ENCODE measurements around the gene ANAPC4. TPM values are rescaled to one million over a fixed set of nuclear protein-coding genes. Genes with fewer than 3 reads are reported as not detected.

ANAPC4 gene
- total and polyA plus RNA-seq, 2 of the 8 experiments (the other 6 are each of a cell fraction or from before 2014, with no cell fraction given) = 8.7 to 31.6 TPM

- ChIA-PET POLR2A (ENCODE audit: partially characterized antibody) (no interaction called here), CTCF (ENCODE audit: partially characterized antibody) (interaction anchor here (0.7 to 1.5 kb wide), 5 partner anchors 12 to 34 kb away, joined by 3 read pairs; partner anchors contain the start of gene ZCCHC4)
- 94% methylated on average over 3 of the region's 3 CpGs; no CpG with 5 or more reads in 1 of the 2 experiments for WGBS, 2 experiments (ENCODE audit: extremely low coverage in 1 of 2, insufficient coverage in 1 of 2, insufficient read length in 1 of 2, insufficient replicate concordance in 2 of 2, low coverage in 1 of 2, low lambda C conversion rate in 2 of 2, missing lambda C conversion rate in 1 of 2)
- H3K4ac ChIP-seq (replicated peaks; ENCODE audit: insufficient read length, low read depth, low read length) = no peak overlapping the region
- H3K36me3 ChIP-seq (ENCODE audit: control insufficient read depth in 2 of 4, insufficient read depth in 4 of 4, low read length in 3 of 4) = no peaks in the 10 kb centered on the region
- no peaks in the 10 kb centered on the region for H3K23me2 ChIP-seq (ENCODE audit: low read depth, low read length)
- H2BK120ac ChIP-seq (replicated peaks; ENCODE audit: low read depth, low read length) = no peak overlapping the region
- no peaks in the 10 kb centered on the region for H3K4me1 ChIP-seq (replicated peaks in 1 of 4; ENCODE audit: control insufficient read depth in 3 of 4, insufficient read depth in 4 of 4, low read length in 3 of 4)
- H3K56ac ChIP-seq (replicated peaks; ENCODE audit: insufficient read length, low read depth, low read length) = no peak overlapping the region
- H3K23ac ChIP-seq (ENCODE audit: insufficient read length) = no peak overlapping the region
- no peak overlapping the region for H2BK20ac ChIP-seq (ENCODE audit: low read length)
- no peaks in the 10 kb centered on the region for H3K27me3 ChIP-seq (replicated peaks in 1 of 4; ENCODE audit: control insufficient read depth in 3 of 4, extremely low read depth in 1 of 4, insufficient read depth in 3 of 4, low read length in 3 of 4)
- H2BK12ac ChIP-seq (ENCODE audit: low read depth, low read length) = no peak overlapping the region
- H2AFZ ChIP-seq (ENCODE audit: low read length) = no peak overlapping the region
- FAIRE-seq = no peak
- no peak overlapping the region for H3K4me3 ChIP-seq (ENCODE audit: extremely low read depth in 1 of 4, insufficient read depth in 2 of 4, low read depth in 3 of 4, low read length in 4 of 4)
- H4K5ac ChIP-seq (ENCODE audit: insufficient read length, low read depth, low read length) = no peak overlapping the region
- no peak overlapping the region for H2AK5ac ChIP-seq (ENCODE audit: low read depth, low read length)
- H3K4me2 ChIP-seq (ENCODE audit: insufficient read depth in 1 of 2, low read depth in 2 of 2, low read length in 2 of 2) = no peak overlapping the region
- H3K9ac ChIP-seq (replicated peaks in 1 of 4; ENCODE audit: extremely low read depth in 1 of 4, low read depth in 3 of 4, low read length in 3 of 4) = no peak overlapping the region
- no peak for TF ChIP-seq PHF8 (conservative IDR thresholded peaks at IDR 0.05; ENCODE audit: low read depth, low read length)
- no peak for TF ChIP-seq KDM4A (IDR thresholded peaks at IDR 0.05; ENCODE audit: low read depth, low read length, severe bottlenecking)
- no peak for TF ChIP-seq TCF12 (IDR thresholded peaks at IDR 0.05; ENCODE audit: low read depth, low read length)
- no peak for TF ChIP-seq POU5F1 (IDR thresholded peaks at IDR 0.05; ENCODE audit: low read depth, low read length)
- no peak for TF ChIP-seq SP2 (IDR thresholded peaks at IDR 0.05; ENCODE audit: low read length)
- H2BK5ac ChIP-seq (ENCODE audit: low read depth, low read length) = no peak overlapping the region
- no peak overlapping the region for H3K27ac ChIP-seq (ENCODE audit: low read depth, low read length)
- H3K9me3 ChIP-seq (ENCODE audit: insufficient read depth in 2 of 2, low read depth in 1 of 2, low read length in 1 of 2) = no peaks in the 10 kb centered on the region
- H3K79me2 ChIP-seq (ENCODE audit: control insufficient read depth in 1 of 2, insufficient read depth in 2 of 2, low read length in 2 of 2) = no peaks in the 10 kb centered on the region
- no peak overlapping the region for H2BK15ac ChIP-seq (ENCODE audit: low read length)
- H3K79me1 ChIP-seq (ENCODE audit: low read depth, low read length) = no peaks in the 10 kb centered on the region; the same call in 1 of the 2 replicates
- no peak overlapping the region for H4K8ac ChIP-seq (ENCODE audit: extremely low read depth, insufficient read depth, low read length)
- DNase-seq (ENCODE audit: low read depth in 1 of 2, low spot score in 2 of 2) = no peak
- H4K91ac ChIP-seq (replicated peaks; ENCODE audit: insufficient read length, low read length) = no peak overlapping the region
- H3K14ac ChIP-seq (ENCODE audit: insufficient read length) = no peak overlapping the region
- H4K20me1 ChIP-seq (replicated peaks in 1 of 2; ENCODE audit: control insufficient read depth in 1 of 2, insufficient read depth in 2 of 2, low read length in 2 of 2) = no peaks in the 10 kb centered on the region
- no peak overlapping the region for H3K18ac ChIP-seq (ENCODE audit: extremely low read depth, low read length)
Observed at GRCh38 chr4:25346913-25347312, 30.1 kb upstream of the ANAPC4 start.

All from H1 (cell line).